ENCODE data around the gene ATP13A4. TPM values are rescaled to one million over a fixed set of nuclear protein-coding genes. Genes with fewer than 3 reads are reported as not detected.

The ATP13A4 gene
- total RNA-seq, 4 donors from 2014 or later: 0.56 TPM; not detected in 3

DNA sequence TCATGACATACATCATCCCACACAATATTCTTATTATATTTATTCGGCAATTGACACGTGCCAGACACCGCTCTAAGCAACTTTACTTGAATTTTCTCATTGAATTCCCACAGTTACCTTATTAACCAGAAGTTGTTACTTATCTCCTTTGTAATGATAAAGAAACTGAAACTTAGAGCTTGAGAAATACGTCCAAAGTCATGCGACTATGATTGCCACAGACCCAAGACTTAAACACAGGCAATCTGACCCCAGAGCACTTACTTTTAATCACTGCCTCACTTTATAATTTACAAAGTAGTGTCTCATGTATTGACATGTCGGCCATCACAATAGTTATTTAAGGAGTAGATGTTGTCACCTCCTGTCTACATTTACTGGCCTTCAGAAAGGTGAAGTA, 64.7 kb downstream of the ATP13A4 start:
- intact Hi-C loops (cut with DNase I; ENCODE audit: low total_unique reads) (no loop called here), in situ Hi-C loops (cut with MboI; ENCODE audit: low sequenced_read_pairs in 4 of 4) (no loop called here)
- H3K9me3 ChIP-seq: no peaks in the 10 kb centered on the region
- H3K4me3 ChIP-seq: no peak overlapping the region
- H3K27me3 ChIP-seq: no peaks in the 10 kb centered on the region
- no peak for TF ChIP-seq POLR2A (IDR thresholded peaks at IDR 0.05)
- TF ChIP-seq, protein P1, sequence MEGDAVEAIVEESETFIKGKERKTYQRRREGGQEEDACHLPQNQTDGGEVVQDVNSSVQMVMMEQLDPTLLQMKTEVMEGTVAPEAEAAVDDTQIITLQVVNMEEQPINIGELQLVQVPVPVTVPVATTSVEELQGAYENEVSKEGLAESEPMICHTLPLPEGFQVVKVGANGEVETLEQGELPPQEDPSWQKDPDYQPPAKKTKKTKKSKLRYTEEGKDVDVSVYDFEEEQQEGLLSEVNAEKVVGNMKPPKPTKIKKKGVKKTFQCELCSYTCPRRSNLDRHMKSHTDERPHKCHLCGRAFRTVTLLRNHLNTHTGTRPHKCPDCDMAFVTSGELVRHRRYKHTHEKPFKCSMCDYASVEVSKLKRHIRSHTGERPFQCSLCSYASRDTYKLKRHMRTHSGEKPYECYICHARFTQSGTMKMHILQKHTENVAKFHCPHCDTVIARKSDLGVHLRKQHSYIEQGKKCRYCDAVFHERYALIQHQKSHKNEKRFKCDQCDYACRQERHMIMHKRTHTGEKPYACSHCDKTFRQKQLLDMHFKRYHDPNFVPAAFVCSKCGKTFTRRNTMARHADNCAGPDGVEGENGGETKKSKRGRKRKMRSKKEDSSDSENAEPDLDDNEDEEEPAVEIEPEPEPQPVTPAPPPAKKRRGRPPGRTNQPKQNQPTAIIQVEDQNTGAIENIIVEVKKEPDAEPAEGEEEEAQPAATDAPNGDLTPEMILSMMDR (IDR thresholded peaks at IDR 0.05 in 4 of 5, conservative IDR thresholded peaks at IDR 0.05 in 1 of 5): no peak
- no peaks in the 10 kb centered on the region for H3K36me3 ChIP-seq
- no peak overlapping the region for H3K27ac ChIP-seq
- no peak for DNase-seq
- no peak for ATAC-seq
- no peaks in the 10 kb centered on the region for H3K4me1 ChIP-seq

DNA sequence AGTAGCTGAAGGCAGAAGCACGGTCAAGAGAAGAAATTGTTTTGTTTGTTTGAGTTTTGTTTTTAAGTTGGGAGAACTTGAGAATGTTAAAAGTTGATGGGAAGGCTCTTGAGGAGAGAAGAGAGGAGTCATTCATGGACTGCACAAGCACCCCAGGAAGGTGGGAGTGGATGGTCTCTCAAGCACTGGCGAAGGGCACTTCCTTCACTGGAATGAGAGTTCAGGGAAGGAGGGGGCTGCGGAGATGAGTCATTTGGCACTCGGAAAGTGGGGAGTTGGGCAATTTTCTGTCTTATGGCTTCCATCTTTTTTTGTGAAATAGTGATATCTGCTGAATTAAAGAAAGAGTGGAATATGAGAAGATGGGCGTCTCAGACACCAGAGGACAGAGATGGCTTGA, 66.0 kb downstream of the ATP13A4 start:
- H3K4me3 ChIP-seq: no peak overlapping the region
- no peaks in the 10 kb centered on the region for H3K9me3 ChIP-seq
- H3K4me1 ChIP-seq: no peaks in the 10 kb centered on the region
- TF ChIP-seq, protein P1 (IDR thresholded peaks at IDR 0.05 in 4 of 5, conservative IDR thresholded peaks at IDR 0.05 in 1 of 5): no peak
- TF ChIP-seq POLR2A (IDR thresholded peaks at IDR 0.05): no peak
- H3K27ac ChIP-seq: no peak overlapping the region
- no peaks in the 10 kb centered on the region for H3K36me3 ChIP-seq
- DNase-seq: no peak
- no peaks in the 10 kb centered on the region for H3K27me3 ChIP-seq
- no peak for ATAC-seq
- in situ Hi-C loops (cut with MboI; ENCODE audit: low sequenced_read_pairs in 4 of 4): no loop called here
- intact Hi-C loops (cut with DNase I; ENCODE audit: low total_unique reads): no loop called here

DNA sequence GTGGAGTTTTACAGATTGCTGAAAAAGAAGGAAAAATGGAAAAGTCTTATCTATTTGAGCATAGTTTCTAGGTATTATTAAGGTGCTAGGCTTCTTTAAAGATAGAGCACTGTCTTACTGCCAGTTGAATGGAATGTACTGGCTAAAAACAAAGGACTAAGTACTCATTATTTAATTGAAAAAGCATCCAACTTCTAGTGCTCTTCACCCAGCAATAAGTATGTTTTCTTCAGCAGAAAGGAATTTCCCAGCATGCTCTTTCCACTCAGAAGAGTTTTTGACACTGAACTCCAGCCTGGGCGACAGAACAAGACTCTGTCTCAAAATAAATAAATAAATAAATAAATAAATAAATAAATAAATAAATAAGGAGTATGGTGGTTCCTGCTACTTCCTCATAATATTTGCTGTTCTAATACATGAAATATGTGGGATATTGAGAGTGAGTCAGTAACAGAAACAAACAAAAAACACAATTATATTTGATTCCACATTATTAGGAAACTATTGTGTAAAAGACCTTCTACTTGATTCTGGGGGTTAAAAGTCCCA, 70.6 kb downstream of the ATP13A4 start:
- ATAC-seq (no peak), DNase-seq (no peak)
- Histone ChIP-seq H3K9me3 (no peaks in the 10 kb centered on the region), H3K36me3 (no peaks in the 10 kb centered on the region), H3K4me3 (no peak overlapping the region), H3K4me1 (no peaks in the 10 kb centered on the region), H3K27me3 (no peaks in the 10 kb centered on the region), H3K27ac (no peak overlapping the region)
- TF ChIP-seq POLR2A (IDR thresholded peaks at IDR 0.05): no peak
- TF ChIP-seq, protein P1 (IDR thresholded peaks at IDR 0.05 in 4 of 5, conservative IDR thresholded peaks at IDR 0.05 in 1 of 5): no peak
- in situ Hi-C loops (cut with MboI; ENCODE audit: low sequenced_read_pairs in 4 of 4) (no loop called here), intact Hi-C loops (cut with DNase I; ENCODE audit: low total_unique reads) (no loop called here)

DNA sequence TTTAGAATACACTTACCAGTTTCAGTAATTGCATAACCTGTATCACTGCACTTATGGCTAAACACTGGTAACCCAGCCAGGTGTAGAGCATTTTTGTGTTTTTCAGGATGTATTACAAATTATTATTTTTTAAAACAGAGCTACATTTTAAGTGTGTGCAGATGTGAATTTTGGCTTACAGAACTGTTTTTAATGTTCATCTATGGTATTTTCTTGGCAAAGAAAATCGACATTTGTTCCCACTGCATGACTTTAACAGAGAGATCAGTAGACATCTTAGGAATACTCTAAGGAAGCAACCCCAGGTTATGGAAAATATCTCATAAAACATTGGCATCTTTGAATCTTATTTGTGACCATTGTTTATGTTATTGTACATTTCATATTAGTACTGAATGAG, 73.3 kb downstream of the ATP13A4 start:
- Histone ChIP-seq H3K4me1 (no peaks in the 10 kb centered on the region), H3K27ac (no peak overlapping the region), H3K27me3 (no peaks in the 10 kb centered on the region), H3K9me3 (no peaks in the 10 kb centered on the region), H3K4me3 (no peak overlapping the region), H3K36me3 (no peaks in the 10 kb centered on the region)
- ATAC-seq (no peak), DNase-seq (no peak)
- in situ Hi-C loops (cut with MboI; ENCODE audit: low sequenced_read_pairs in 4 of 4): no loop called here
- intact Hi-C loops (cut with DNase I; ENCODE audit: low total_unique reads): no loop called here
- TF ChIP-seq POLR2A (IDR thresholded peaks at IDR 0.05): no peak

DNA sequence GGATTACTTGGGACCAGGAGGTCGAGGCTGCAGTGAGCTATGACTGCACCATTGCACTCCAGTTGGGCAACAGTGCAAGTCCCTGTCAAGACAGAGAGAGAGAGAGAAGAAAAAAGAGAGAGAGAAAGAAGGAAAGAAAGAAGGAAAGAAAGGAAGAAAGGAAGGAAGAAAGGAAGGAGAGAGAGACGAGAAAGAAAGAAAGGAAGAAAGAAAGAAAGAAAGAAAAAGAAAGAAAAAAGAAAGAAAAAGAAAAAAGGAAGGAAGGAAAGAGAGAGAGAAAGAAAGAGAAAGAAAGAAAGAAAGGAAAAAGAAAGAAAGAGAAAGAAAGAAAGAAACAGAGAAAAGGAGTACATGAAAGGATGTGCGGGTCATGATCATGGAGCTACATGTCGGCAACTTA, 80.2 kb downstream of the ATP13A4 start:
- DNase-seq: no peak
- no peaks in the 10 kb centered on the region for H3K9me3 ChIP-seq
- no peak overlapping the region for H3K27ac ChIP-seq
- in situ Hi-C loops (cut with MboI; ENCODE audit: low sequenced_read_pairs in 4 of 4): no loop called here
- TF ChIP-seq POLR2A (IDR thresholded peaks at IDR 0.05): no peak
- TF ChIP-seq, protein P1 (IDR thresholded peaks at IDR 0.05 in 4 of 5, conservative IDR thresholded peaks at IDR 0.05 in 1 of 5): no peak
- no peaks in the 10 kb centered on the region for H3K4me1 ChIP-seq
- ATAC-seq: no peak
- no peaks in the 10 kb centered on the region for H3K27me3 ChIP-seq
- H3K36me3 ChIP-seq: no peaks in the 10 kb centered on the region
- H3K4me3 ChIP-seq: no peak overlapping the region
- intact Hi-C loops (cut with DNase I; ENCODE audit: low total_unique reads): no loop called here

All from gastrocnemius medialis (tissue), 4 donors.